ENCODE results near the gene MBTPS1. TPM values are rescaled to one million over a fixed set of nuclear protein-coding genes. Genes with fewer than 3 reads are reported as not detected.
A peak's percentile ranks its signal among the peaks of the same experiment; 100 is the strongest.

The MBTPS1 gene
- total and polyA plus RNA-seq, 2 donors from 2014 or later, result 45.5 to 91.7 TPM

GRCh38 chr16:84050316-84050715, 66.4 kb downstream of the MBTPS1 start:
- Histone ChIP-seq H3K27ac (ENCODE audit: low read depth in 2 of 2, low read length in 2 of 2) (no peak overlapping the region), H3K4me3 (ENCODE audit: low read length in 3 of 3) (no peak overlapping the region), H3K9me3 (ENCODE audit: control insufficient read depth in 2 of 3, insufficient read depth in 1 of 3, low read length in 3 of 3) (no peaks in the 10 kb centered on the region), H3K36me3 (ENCODE audit: control insufficient read depth in 2 of 3, insufficient read depth in 3 of 3, low read length in 3 of 3) (peaks cover 0 to 24% (median 20%) of the 10 kb centered on the region in 3 donors), H3K9ac (ENCODE audit: low read length in 3 of 3) (no peak overlapping the region), H3K27me3 (ENCODE audit: control insufficient read depth, insufficient read depth, low read length) (no peaks in the 10 kb centered on the region), H3K4me1 (ENCODE audit: control insufficient read depth in 2 of 3, insufficient read depth in 2 of 3, low read depth in 1 of 3, low read length in 3 of 3) (no peaks in the 10 kb centered on the region)
- FAIRE-seq (no peak), DNase-seq (peak in 1 of 5 donors; percentile 31)
- intact Hi-C loops (cut with DNase I), result loop anchor here (10.0 kb wide), 1 partner anchor 86 kb away; the partner anchor contains the start of gene NECAB2
- TF ChIP-seq CTCF (IDR thresholded peaks at IDR 0.05; ENCODE audit: borderline replicate concordance, extremely low read depth, insufficient read depth), result no peak

DNA sequence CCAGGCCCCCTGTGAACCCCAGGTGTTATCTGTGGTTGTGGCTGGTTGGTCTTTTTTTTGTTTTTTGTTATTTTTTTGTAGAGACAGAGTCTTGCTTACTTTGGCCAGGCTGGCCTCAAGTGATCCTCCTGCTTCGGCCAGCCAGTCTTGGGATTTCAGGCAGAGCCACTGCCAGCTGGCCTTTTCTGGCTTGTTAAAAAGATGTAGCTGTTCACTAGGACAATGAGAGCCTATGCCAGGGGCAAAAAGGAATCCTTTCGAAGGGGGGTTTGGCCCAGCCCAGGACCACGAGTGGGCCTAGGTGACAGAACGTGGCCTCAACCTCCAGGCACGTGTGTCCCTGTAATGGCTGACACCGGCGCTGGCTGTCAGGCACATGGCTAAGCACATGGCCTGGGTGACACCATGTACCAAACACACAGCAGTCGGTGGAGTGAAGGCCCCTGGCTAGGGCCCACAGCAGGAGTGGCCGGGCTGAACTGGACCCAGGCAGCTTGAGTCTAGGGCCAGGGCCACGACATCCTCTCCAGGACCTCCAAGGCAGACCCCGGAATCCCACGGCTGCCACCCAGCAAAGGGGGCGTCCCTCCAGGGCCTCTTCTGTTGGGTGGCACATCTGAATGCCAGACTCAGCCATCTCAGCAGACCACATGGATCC, 67.2 kb downstream of the MBTPS1 start:
- intact Hi-C loops (cut with DNase I), result loop anchor here (10.0 kb wide), 1 partner anchor 85 kb away; the partner anchor contains the start of gene NECAB2

GRCh38 chr16:84048871-84049270, 67.9 kb downstream of the MBTPS1 start:
- TF ChIP-seq CTCF (IDR thresholded peaks at IDR 0.05; ENCODE audit: borderline replicate concordance, extremely low read depth, insufficient read depth), result no peak
- DNase-seq, result peak in 2 of 5 donors; percentile 23 to 30
- H3K9ac ChIP-seq (ENCODE audit: low read length in 3 of 3), result no peak overlapping the region
- H3K4me1 ChIP-seq (ENCODE audit: control insufficient read depth in 2 of 3, insufficient read depth in 2 of 3, low read depth in 1 of 3, low read length in 3 of 3), result no peaks in the 10 kb centered on the region
- no peak overlapping the region for H3K27ac ChIP-seq (ENCODE audit: low read depth in 2 of 2, low read length in 2 of 2)
- H3K36me3 ChIP-seq (ENCODE audit: control insufficient read depth in 2 of 3, insufficient read depth in 3 of 3, low read length in 3 of 3), result peaks cover 0 to 13% (median 12%) of the 10 kb centered on the region in 3 donors
- no peak for FAIRE-seq
- H3K4me3 ChIP-seq (ENCODE audit: low read length in 3 of 3), result no peak overlapping the region
- H3K27me3 ChIP-seq (ENCODE audit: control insufficient read depth, insufficient read depth, low read length), result no peaks in the 10 kb centered on the region
- intact Hi-C loops (cut with DNase I), result no loop called here
- H3K9me3 ChIP-seq (ENCODE audit: control insufficient read depth in 2 of 3, insufficient read depth in 1 of 3, low read length in 3 of 3), result no peaks in the 10 kb centered on the region

More for the DNA sequence above, 67.2 kb downstream of the MBTPS1 start:
- no peak overlapping the region for H3K27ac ChIP-seq (ENCODE audit: low read depth in 2 of 2, low read length in 2 of 2)
- H3K4me1 ChIP-seq (ENCODE audit: control insufficient read depth in 2 of 3, insufficient read depth in 2 of 3, low read depth in 1 of 3, low read length in 3 of 3), result no peaks in the 10 kb centered on the region
- H3K4me3 ChIP-seq (ENCODE audit: low read length in 3 of 3), result no peak overlapping the region
- H3K9me3 ChIP-seq (ENCODE audit: control insufficient read depth in 2 of 3, insufficient read depth in 1 of 3, low read length in 3 of 3), result no peaks in the 10 kb centered on the region
- peaks cover 0 to 18% (median 15%) of the 10 kb centered on the region in 3 donors for H3K36me3 ChIP-seq (ENCODE audit: control insufficient read depth in 2 of 3, insufficient read depth in 3 of 3, low read length in 3 of 3)
- DNase-seq (peak in 2 of 5 donors; percentile 26 to 71), FAIRE-seq (no peak)
- no peak overlapping the region for H3K9ac ChIP-seq (ENCODE audit: low read length in 3 of 3)
- no peak for TF ChIP-seq CTCF (IDR thresholded peaks at IDR 0.05; ENCODE audit: borderline replicate concordance, extremely low read depth, insufficient read depth)
- H3K27me3 ChIP-seq (ENCODE audit: control insufficient read depth, insufficient read depth, low read length), result no peaks in the 10 kb centered on the region

All from kidney (tissue), 14 donors.